ENCODE measurements around the gene CHST11. TPM values are rescaled to one million over a fixed set of nuclear protein-coding genes. Genes with fewer than 3 reads are reported as not detected.

The CHST11 gene
- total and polyA plus RNA-seq, 9 donors = 4.0 to 39.9 (median 20.1) TPM

- no peak for DNase-seq
- no peaks in the 10 kb centered on the region for H3K36me3 ChIP-seq
- no peaks in the 10 kb centered on the region for H3K27me3 ChIP-seq
- intact Hi-C loops (cut with DNase I) = no loop called here
- no peak overlapping the region for H3K4me3 ChIP-seq
- no peaks in the 10 kb centered on the region for H3K9me3 ChIP-seq
- 80 to 83% (median 81%) methylated on average over 6 of the region's 6 CpGs for WGBS, 3 donors
- no peak overlapping the region for H3K27ac ChIP-seq
- TF ChIP-seq POLR2A (IDR thresholded peaks at IDR 0.05) (no peak), CTCF (IDR thresholded peaks at IDR 0.05) (no peak), EP300 (IDR thresholded peaks at IDR 0.05) (no peak)
- no peaks in the 10 kb centered on the region for H3K4me1 ChIP-seq (ENCODE audit: insufficient read depth)
Measured at GRCh38 chr12:104637604-104638003, 180.9 kb downstream of the CHST11 start.

- intact Hi-C loops (cut with DNase I) = no loop called here
- H3K27ac ChIP-seq = no peak overlapping the region
- no peaks in the 10 kb centered on the region for H3K36me3 ChIP-seq
- H3K4me3 ChIP-seq = no peak overlapping the region
- 93 to 96% (median 93%) methylated on average over 4 of the region's 4 CpGs for WGBS, 3 donors
- no peak for DNase-seq
- no peaks in the 10 kb centered on the region for H3K9me3 ChIP-seq
- TF ChIP-seq CTCF (IDR thresholded peaks at IDR 0.05) (no peak), EP300 (IDR thresholded peaks at IDR 0.05) (no peak), POLR2A (IDR thresholded peaks at IDR 0.05) (no peak)
- no peaks in the 10 kb centered on the region for H3K27me3 ChIP-seq
- no peaks in the 10 kb centered on the region for H3K4me1 ChIP-seq (ENCODE audit: insufficient read depth)
Measured at GRCh38 chr12:104638218-104638850, 181.6 kb downstream of the CHST11 start.

- H3K27me3 ChIP-seq = no peaks in the 10 kb centered on the region
- WGBS, 3 donors = 91 to 94% (median 92%) methylated on average over 3 of the region's 3 CpGs
- no peak overlapping the region for H3K4me3 ChIP-seq
- TF ChIP-seq CTCF (IDR thresholded peaks at IDR 0.05) = no peak
- TF ChIP-seq EP300 (IDR thresholded peaks at IDR 0.05) = no peak
- no peak for TF ChIP-seq POLR2A (IDR thresholded peaks at IDR 0.05)
- H3K4me1 ChIP-seq (ENCODE audit: insufficient read depth) = no peaks in the 10 kb centered on the region
- H3K36me3 ChIP-seq = no peaks in the 10 kb centered on the region
- no peak overlapping the region for H3K27ac ChIP-seq
- no peaks in the 10 kb centered on the region for H3K9me3 ChIP-seq
- DNase-seq = no peak
- intact Hi-C loops (cut with DNase I) = no loop called here
Measured at GRCh38 chr12:104638851-104639240, 182.1 kb downstream of the CHST11 start.

GRCh38 chr12:104640956-104641355 is 184.2 kb downstream of the CHST11 start:
- H3K27ac ChIP-seq = no peak overlapping the region
- no peaks in the 10 kb centered on the region for H3K27me3 ChIP-seq
- 94 to 100% (median 95%) methylated on average over 1 of the region's 1 CpG for WGBS, 3 donors
- TF ChIP-seq EP300 (IDR thresholded peaks at IDR 0.05) = no peak
- TF ChIP-seq CTCF (IDR thresholded peaks at IDR 0.05) = no peak
- no peak for TF ChIP-seq POLR2A (IDR thresholded peaks at IDR 0.05)
- DNase-seq = no peak
- no peak overlapping the region for H3K4me3 ChIP-seq
- intact Hi-C loops (cut with DNase I) = no loop called here
- H3K36me3 ChIP-seq = no peaks in the 10 kb centered on the region
- no peaks in the 10 kb centered on the region for H3K9me3 ChIP-seq
- H3K4me1 ChIP-seq (ENCODE audit: insufficient read depth) = no peaks in the 10 kb centered on the region

Data from ovary (tissue), 9 donors.